Prostate gland (tissue), 2 donors: ENCODE measurements around the gene NSD1. TPM values are rescaled to one million over a fixed set of nuclear protein-coding genes. Genes with fewer than 3 reads are reported as not detected.
"Not testable (repeated sequence)": the region's sequence is repeated elsewhere in the genome, so short reads cannot be mapped to it uniquely, and the experiment has no call there.

Source experiments
- DNase-seq: peaks from one replicate; pipeline ENCODE4 v3.0.0-alpha.2; 2019; ENCODE audit warnings: low spot score
- H3K27ac ChIP-seq, 2 donors: fragments of 200-600 bp; sonication (generic); 2 replicates each; pipeline ENCODE4 v1.5.1; 2017 to 2019
- H3K27me3 ChIP-seq: fragments of 200-600 bp; sonication (generic); replicated peaks from 2 replicates; pipeline ENCODE4 v1.5.1; 2019; ENCODE audit not compliant: insufficient read depth
- H3K36me3 ChIP-seq, 2 donors: fragments of 200-600 bp; sonication (generic); 1 replicate in 1 of 2; 2 replicates in 1 of 2; pipeline versions ENCODE4 v1.5.1 to v1.8.1; 2017 to 2019
- H3K4me1 ChIP-seq: fragments of 200-600 bp; sonication (generic); replicated peaks from 2 replicates; pipeline ENCODE4 v1.5.1; 2019
- H3K4me3 ChIP-seq, 2 donors: fragments of 200-600 bp; sonication (generic); 2 replicates each; pipeline ENCODE4 v1.5.1; 2017 to 2019
- H3K9me3 ChIP-seq: fragments of 200-600 bp; sonication (generic); 2 replicates; pipeline ENCODE4 v1.5.1; 2017
- POLR2A ChIP-seq: fragments of 450-650 bp; IDR thresholded peaks from one replicate; pipeline ENCODE4 v1.6.1; 2016; ENCODE audit warnings: antibody characterized with exemption, mild to moderate bottlenecking
- POLR2AphosphoS5 ChIP-seq: sonication (generic); formaldehyde crosslinking; IDR thresholded peaks from one replicate; pipeline ENCODE4 v1.6.1; 2017; ENCODE audit warnings: antibody characterized with exemption
- WGBS: methylation state at CpG from one replicate; pipeline ENCODE4 v1.1.5; 2018; 5-methylcytosine and 5-hydroxymethylcytosine counted together
- intact Hi-C: fragments of 100-400 bp; cut with DNase I; formaldehyde crosslinking; loops from one replicate; pipeline ENCODE4 v1.14.2; 2022
- total RNA-seq, 2 donors: library from RNA; depleted of rRNA; stranded (reverse); fragments of >200 nt; gene quantifications; one replicate each; pipeline ENCODE4 v1.1.0, GENCODE V29; 2016
- TF ChIP-seq, protein P1 (sequence below), 4 experiments: fragments of 200-600 bp in 2 of 4; fragments of 450-650 bp in 2 of 4; sonication (generic) in 2 of 4; IDR thresholded peaks; 1 replicate in 3 of 4; 2 replicates in 1 of 4; pipeline ENCODE4 v1.5.1; 2016 to 2019; ENCODE audit warnings: antibody characterized with exemption in 4 of 4, mild to moderate bottlenecking in 2 of 4, moderate library complexity in 2 of 4

Gene NSD1
- total RNA-seq, 2 donors from 2014 or later = 37.2 to 53.9 TPM

GRCh38 chr5:177141496-177141895 is 7.9 kb downstream of the NSD1 start:
- WGBS = 85% methylated on average over 3 of the region's 3 CpGs

DNA sequence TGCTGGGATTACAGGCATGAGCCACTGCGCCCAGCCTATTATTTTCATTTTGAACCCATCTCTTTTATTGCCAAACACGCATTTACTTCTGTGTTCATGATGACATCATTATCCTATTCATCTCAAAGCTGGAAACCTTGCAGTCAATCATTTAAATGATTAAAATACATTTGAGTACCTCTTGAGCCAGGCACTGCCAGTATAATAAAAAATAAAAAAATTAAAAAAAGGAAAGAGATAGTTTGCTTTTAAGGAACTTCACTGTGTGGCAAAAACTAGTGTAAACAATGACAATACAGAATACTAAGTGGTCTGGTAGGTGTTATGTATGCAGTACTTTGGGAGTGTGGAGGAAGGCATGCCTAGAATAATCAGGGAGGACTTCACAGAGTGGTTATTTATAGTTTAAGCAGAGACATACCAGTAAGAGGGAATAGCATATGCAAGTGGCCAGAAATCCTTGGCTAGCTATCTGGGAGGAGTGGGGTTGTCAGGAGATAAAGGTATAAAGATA is 8.6 kb downstream of the NSD1 start:
- H3K4me3 ChIP-seq = no peak overlapping the region
- no peaks in the 10 kb centered on the region for H3K36me3 ChIP-seq
- no peaks in the 10 kb centered on the region for H3K27me3 ChIP-seq
- intact Hi-C loops = no loop called here
- H3K27ac ChIP-seq = no peak overlapping the region
- TF ChIP-seq, protein P1, sequence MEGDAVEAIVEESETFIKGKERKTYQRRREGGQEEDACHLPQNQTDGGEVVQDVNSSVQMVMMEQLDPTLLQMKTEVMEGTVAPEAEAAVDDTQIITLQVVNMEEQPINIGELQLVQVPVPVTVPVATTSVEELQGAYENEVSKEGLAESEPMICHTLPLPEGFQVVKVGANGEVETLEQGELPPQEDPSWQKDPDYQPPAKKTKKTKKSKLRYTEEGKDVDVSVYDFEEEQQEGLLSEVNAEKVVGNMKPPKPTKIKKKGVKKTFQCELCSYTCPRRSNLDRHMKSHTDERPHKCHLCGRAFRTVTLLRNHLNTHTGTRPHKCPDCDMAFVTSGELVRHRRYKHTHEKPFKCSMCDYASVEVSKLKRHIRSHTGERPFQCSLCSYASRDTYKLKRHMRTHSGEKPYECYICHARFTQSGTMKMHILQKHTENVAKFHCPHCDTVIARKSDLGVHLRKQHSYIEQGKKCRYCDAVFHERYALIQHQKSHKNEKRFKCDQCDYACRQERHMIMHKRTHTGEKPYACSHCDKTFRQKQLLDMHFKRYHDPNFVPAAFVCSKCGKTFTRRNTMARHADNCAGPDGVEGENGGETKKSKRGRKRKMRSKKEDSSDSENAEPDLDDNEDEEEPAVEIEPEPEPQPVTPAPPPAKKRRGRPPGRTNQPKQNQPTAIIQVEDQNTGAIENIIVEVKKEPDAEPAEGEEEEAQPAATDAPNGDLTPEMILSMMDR (IDR thresholded peaks at IDR 0.05) = no peak
- TF ChIP-seq POLR2AphosphoS5 (no peak), POLR2A (no peak)
- whole genome bisulfite sequencing = 78% methylated on average over 2 of the region's 2 CpGs
- no peak for DNase-seq
- no peaks in the 10 kb centered on the region for H3K4me1 ChIP-seq
- no peaks in the 10 kb centered on the region for H3K9me3 ChIP-seq

More at GRCh38 chr5:177141496-177141895, 7.9 kb downstream of the NSD1 start:
- intact Hi-C loops = no loop called here
- no peak overlapping the region for H3K27ac ChIP-seq
- no peaks in the 10 kb centered on the region for H3K36me3 ChIP-seq
- H3K4me3 ChIP-seq = no peak overlapping the region
- H3K9me3 ChIP-seq = no peaks in the 10 kb centered on the region
- no peak for TF ChIP-seq POLR2AphosphoS5
- TF ChIP-seq, protein P1 (IDR thresholded peaks at IDR 0.05) = no peak
- TF ChIP-seq POLR2A = no peak
- H3K4me1 ChIP-seq = no peaks in the 10 kb centered on the region
- no peaks in the 10 kb centered on the region for H3K27me3 ChIP-seq
- no peak for DNase-seq

GRCh38 chr5:177142778-177143177 is 9.2 kb downstream of the NSD1 start:
- Histone ChIP-seq H3K9me3 (no peaks in the 10 kb centered on the region), H3K4me3 (no peak overlapping the region), H3K36me3 (no peaks in the 10 kb centered on the region), H3K27ac (no peak overlapping the region), H3K27me3 (no peaks in the 10 kb centered on the region), H3K4me1 (no peaks in the 10 kb centered on the region)
- intact Hi-C loops = no loop called here
- TF ChIP-seq POLR2A = no peak
- TF ChIP-seq, protein P1 (IDR thresholded peaks at IDR 0.05) = no peak
- TF ChIP-seq POLR2AphosphoS5 = no peak
- WGBS = 89% methylated on average over 1 of the region's 1 CpG
- no peak for DNase-seq

DNA sequence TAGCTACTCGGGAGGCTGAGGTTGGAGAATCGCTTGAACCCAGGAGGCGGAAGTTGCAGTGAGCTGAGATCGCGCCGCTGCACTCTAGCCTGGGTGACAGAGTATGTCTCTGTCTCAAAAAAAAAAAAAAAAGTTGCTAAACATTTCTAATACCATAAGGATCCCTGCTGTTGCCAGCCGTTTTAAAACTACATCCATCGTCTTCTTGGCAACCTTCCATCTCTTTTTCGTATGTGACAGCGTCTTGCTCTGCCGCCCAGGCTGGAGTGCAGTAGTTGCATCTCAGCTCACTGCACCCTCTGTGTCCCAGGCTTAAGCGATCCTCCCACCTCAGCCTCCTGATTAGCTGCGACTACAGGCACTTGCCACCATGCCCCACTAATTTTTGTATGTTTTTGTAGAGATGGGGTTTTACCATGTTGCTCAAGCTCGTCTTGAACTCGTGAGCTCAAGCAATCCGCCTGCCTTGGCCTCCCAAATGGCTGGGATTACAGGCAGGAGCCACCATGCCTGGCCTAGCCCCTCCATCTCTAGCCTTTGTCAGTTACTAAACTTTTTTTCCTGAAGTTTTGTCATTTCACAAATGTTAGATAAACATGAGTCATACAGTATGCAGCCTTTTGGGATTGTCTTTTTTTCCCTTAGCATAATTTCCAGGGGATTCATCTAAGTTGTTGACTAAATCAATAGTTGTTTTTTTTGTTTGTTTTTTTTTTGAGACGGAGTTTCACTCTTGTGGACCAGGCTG is 13.5 kb downstream of the NSD1 start:
- H3K36me3 ChIP-seq = no peaks in the 10 kb centered on the region
- no peaks in the 10 kb centered on the region for H3K9me3 ChIP-seq
- no peak overlapping the region for H3K27ac ChIP-seq
- H3K27me3 ChIP-seq = no peaks in the 10 kb centered on the region
- TF ChIP-seq, protein P1 (IDR thresholded peaks at IDR 0.05) = no peak
- TF ChIP-seq POLR2A (no peak), POLR2AphosphoS5 (no peak)
- intact Hi-C loops = no loop called here
- whole genome bisulfite sequencing = 83% methylated on average over 17 of the region's 17 CpGs
- no peak for DNase-seq
- H3K4me3 ChIP-seq = no peak overlapping the region
- H3K4me1 ChIP-seq = no peaks in the 10 kb centered on the region

DNA sequence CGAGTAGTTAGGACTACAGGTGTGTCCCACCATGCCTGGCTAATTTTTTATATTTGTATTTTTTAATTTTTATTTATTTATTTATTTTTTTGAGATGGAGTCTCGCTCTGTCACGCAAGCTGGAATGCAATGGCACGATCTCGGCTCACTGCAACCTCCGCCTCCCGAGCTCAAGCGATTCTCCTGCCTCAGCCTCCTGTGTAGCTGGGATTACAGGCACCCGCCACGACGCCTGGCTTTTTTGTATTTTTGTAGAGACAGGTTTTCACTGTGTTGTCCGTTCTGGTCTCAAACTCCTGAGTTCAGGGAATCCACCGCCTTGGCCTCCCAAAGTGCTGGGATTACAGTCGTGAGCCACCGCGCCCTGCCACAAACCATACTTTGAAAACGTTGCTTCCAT is 16.5 kb downstream of the NSD1 start:
- H3K36me3 ChIP-seq, H3K4me1 ChIP-seq, intact Hi-C loops, H3K27ac ChIP-seq, DNase-seq, H3K4me3 ChIP-seq, H3K27me3 ChIP-seq, H3K9me3 ChIP-seq: not testable (repeated sequence)
- WGBS = 94% methylated on average over 17 of the region's 17 CpGs
